ENCODE data around the gene PLD4. TPM values are rescaled to one million over a fixed set of nuclear protein-coding genes. Genes with fewer than 3 reads are reported as not detected.
"Not testable (repeated sequence)": the region's sequence is repeated elsewhere in the genome, so short reads cannot be mapped to it uniquely, and the experiment has no call there.

Gene PLD4
- total RNA-seq, 2 experiments from 2014 or later: not detected

- H3K4me1 Mint-ChIP-seq (ENCODE audit: low read depth); H3K9me3 Mint-ChIP-seq; H3K27ac Mint-ChIP-seq; CTCF ChIA-PET; DNase-seq; intact Hi-C loops (cut with micrococcal nuclease); H3K4me3 Mint-ChIP-seq; H3K27me3 Mint-ChIP-seq (ENCODE audit: low read depth); H3K36me3 Mint-ChIP-seq (ENCODE audit: low read depth): not testable (repeated sequence)
Observed at GRCh38 chr14:104890292-104890691, 34.4 kb upstream of the PLD4 start.

- no peak for DNase-seq
- CTCF ChIA-PET: no interaction called here
- no peaks in the 10 kb centered on the region for H3K4me1 Mint-ChIP-seq (ENCODE audit: low read depth)
- H3K9me3 Mint-ChIP-seq: no peaks in the 10 kb centered on the region
- no peaks in the 10 kb centered on the region for H3K36me3 Mint-ChIP-seq (ENCODE audit: low read depth)
- intact Hi-C loops (cut with micrococcal nuclease): no loop called here
- no peak overlapping the region for H3K4me3 Mint-ChIP-seq
- H3K27ac Mint-ChIP-seq: no peak overlapping the region
- H3K27me3 Mint-ChIP-seq (ENCODE audit: low read depth): no peaks in the 10 kb centered on the region
Observed at GRCh38 chr14:104891121-104891551, 33.5 kb upstream of the PLD4 start.

DNA sequence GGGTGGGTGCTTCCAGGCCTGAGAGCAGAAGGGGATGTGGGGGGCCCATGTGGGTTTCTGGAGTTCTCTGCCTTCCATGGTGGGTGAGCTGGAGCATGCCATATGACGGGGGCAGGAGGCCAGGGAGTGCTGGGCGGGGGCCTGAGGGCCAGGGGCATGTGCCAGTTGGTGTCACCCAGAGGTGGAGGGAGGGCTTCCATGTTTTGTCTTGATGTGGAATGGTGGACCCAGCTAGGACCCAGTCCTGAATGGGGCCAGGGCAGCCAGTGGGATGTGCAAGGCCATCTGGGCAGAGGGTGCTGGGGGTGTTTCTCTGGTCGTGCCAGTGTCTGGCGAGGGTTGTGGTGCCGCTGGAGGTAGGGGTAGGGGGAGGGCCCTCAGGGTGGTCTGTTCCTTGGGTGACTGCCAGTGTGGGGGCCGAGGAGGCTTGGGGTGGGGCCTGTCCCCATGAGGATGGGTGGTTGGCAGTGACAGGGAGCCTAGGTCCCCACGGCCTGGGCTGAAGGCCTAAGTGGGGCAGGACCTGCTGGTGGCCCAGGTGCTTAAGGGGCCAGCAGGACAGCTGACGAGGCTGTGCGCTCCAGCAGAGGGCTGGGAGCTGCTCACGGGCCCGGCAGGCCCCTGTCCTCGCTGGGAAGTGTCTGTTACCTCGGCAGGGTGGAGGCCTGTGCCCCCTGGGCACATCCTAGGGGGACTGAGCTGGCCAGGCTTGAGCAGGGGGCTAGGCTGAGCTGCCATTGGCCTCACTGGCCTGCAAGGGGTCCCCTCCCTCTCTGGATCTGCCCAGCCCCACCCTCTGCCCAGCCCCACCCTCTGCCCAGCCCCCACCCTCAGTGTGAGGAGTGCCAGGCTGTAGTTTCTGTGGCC lies 32.8 kb upstream of the PLD4 start:
- no peak for DNase-seq

GRCh38 chr14:104892531-104893434 lies 31.9 kb upstream of the PLD4 start:
- no peaks in the 10 kb centered on the region for H3K36me3 Mint-ChIP-seq (ENCODE audit: low read depth)
- no peaks in the 10 kb centered on the region for H3K4me1 Mint-ChIP-seq (ENCODE audit: low read depth)
- H3K9me3 Mint-ChIP-seq: no peaks in the 10 kb centered on the region
- H3K27me3 Mint-ChIP-seq (ENCODE audit: low read depth): no peaks in the 10 kb centered on the region
- H3K27ac Mint-ChIP-seq: no peak overlapping the region
- intact Hi-C loops (cut with micrococcal nuclease): no loop called here
- CTCF ChIA-PET: no interaction called here
- no peak overlapping the region for H3K4me3 Mint-ChIP-seq
- no peak for DNase-seq

More for the DNA sequence above, 32.8 kb upstream of the PLD4 start:
- H3K4me1 Mint-ChIP-seq (ENCODE audit: low read depth): no peaks in the 10 kb centered on the region
- CTCF ChIA-PET: no interaction called here
- no peaks in the 10 kb centered on the region for H3K9me3 Mint-ChIP-seq
- intact Hi-C loops (cut with micrococcal nuclease): no loop called here
- no peak overlapping the region for H3K4me3 Mint-ChIP-seq
- no peaks in the 10 kb centered on the region for H3K36me3 Mint-ChIP-seq (ENCODE audit: low read depth)
- no peak overlapping the region for H3K27ac Mint-ChIP-seq
- H3K27me3 Mint-ChIP-seq (ENCODE audit: low read depth): no peaks in the 10 kb centered on the region

DNA sequence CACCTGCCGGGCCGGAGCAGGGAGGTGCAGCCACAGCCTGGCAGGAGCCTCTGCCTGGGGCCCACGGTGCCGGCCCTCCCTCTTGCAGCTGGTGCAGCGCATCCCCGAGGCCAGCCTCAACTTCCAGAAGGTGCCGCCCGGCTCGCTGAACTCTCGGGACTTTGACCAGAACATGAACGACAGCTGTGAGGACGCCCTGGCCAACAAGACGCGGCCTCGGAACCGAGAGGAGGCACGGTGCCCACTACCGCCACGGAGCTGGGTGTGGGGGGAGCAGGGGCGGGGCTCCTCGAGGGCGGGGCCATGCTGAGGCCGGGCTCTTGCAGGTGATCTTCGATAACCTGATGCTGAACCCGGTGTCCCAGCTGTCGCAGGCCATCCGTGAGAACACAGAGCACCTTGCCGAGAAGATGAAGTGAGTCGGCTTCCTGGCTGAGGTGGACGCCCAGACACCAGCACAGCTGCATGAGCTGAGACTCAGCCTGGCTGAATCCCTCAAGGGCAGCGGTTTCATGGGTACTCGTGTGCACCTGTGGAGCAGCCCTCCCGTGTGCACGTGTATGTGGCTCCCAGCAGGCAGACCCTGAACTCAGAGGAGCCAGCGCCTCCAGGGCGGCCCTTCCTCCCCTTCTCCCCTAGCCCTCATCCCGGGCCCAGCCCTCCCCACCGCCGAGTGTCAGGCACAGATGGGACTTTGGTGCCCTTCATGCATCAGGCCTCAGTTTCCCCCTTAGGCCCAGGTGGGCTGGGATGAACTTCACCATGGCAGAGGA lies 31.1 kb upstream of the PLD4 start:
- no peaks in the 10 kb centered on the region for H3K9me3 Mint-ChIP-seq
- no peaks in the 10 kb centered on the region for H3K4me1 Mint-ChIP-seq (ENCODE audit: low read depth)
- intact Hi-C loops (cut with micrococcal nuclease): no loop called here
- CTCF ChIA-PET: interaction anchor here (0.6 kb wide), 1 partner anchor 152 kb away, joined by 5 read pairs; no protein-coding TSS in a partner anchor
- H3K4me3 Mint-ChIP-seq: no peak overlapping the region
- DNase-seq: no peak
- H3K27me3 Mint-ChIP-seq (ENCODE audit: low read depth): no peaks in the 10 kb centered on the region
- no peaks in the 10 kb centered on the region for H3K36me3 Mint-ChIP-seq (ENCODE audit: low read depth)
- H3K27ac Mint-ChIP-seq: no peak overlapping the region

GRCh38 chr14:104894331-104895206 lies 30.1 kb upstream of the PLD4 start:
- H3K27ac Mint-ChIP-seq: no peak overlapping the region
- no peaks in the 10 kb centered on the region for H3K9me3 Mint-ChIP-seq
- DNase-seq: no peak
- H3K4me1 Mint-ChIP-seq (ENCODE audit: low read depth): no peaks in the 10 kb centered on the region
- H3K36me3 Mint-ChIP-seq (ENCODE audit: low read depth): no peaks in the 10 kb centered on the region
- no peaks in the 10 kb centered on the region for H3K27me3 Mint-ChIP-seq (ENCODE audit: low read depth)
- CTCF ChIA-PET: interaction anchor here (0.6 to 1.1 kb wide), 2 partner anchors 40 to 151 kb away, joined by 3 to 5 read pairs; no protein-coding TSS in a partner anchor
- intact Hi-C loops (cut with micrococcal nuclease): no loop called here
- no peak overlapping the region for H3K4me3 Mint-ChIP-seq

- Mint-ChIP-seq H3K9me3 (no peaks in the 10 kb centered on the region), H3K4me3 (no peak overlapping the region), H3K27me3 (ENCODE audit: low read depth) (no peaks in the 10 kb centered on the region), H3K27ac (no peak overlapping the region), H3K36me3 (ENCODE audit: low read depth) (no peaks in the 10 kb centered on the region), H3K4me1 (ENCODE audit: low read depth) (no peaks in the 10 kb centered on the region)
- CTCF ChIA-PET: interaction anchor here (1.0 to 2.3 kb wide), 4 partner anchors 12 to 234 kb away, joined by 3 to 6 read pairs (median 3); no protein-coding TSS in a partner anchor
- DNase-seq: no peak
- intact Hi-C loops (cut with micrococcal nuclease): no loop called here
Observed at GRCh38 chr14:104895207-104895785, 29.4 kb upstream of the PLD4 start.

DNA sequence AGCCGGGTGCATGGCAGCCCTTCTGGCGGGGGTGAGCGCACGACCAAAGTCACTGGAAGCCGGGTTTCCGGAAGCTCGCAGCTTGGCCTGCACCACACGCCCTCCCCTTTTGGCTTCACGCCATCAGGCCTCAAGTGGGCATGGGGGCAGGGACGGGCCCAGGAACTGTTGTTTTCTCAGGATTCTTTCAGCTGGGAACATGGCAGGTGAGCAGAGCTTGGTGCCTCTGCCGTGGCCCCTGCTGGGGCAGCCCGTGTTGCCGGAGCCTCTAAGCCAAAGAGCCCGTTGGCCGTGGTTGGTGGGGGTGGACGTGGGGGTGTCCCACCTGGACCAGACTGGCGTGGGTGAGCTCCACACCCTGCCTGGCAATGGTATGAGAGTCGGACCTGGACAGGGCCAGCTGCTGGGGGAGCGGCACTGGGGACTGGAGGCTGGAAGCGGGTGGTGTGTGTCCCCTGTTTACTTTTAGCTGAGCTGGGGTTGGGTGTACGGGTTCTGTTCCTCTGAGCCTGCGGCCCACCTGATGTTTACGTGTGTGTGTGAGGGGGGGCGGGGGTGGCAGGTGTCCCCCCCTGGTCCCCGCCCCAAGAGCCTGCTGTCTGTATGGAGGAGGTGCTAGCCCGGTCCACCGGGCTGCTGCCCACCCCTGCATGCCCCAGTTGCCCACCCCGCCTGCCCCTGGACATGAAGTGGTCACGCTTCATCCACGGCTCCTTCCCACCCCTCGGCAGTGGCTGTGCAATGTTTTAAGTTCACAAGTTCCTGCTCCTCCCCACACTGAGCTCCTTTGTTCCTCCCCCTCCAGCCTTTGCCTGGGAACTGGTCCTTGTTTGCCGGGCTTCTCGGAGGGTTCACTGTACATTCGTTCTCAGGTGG lies 28.7 kb upstream of the PLD4 start:
- intact Hi-C loops (cut with micrococcal nuclease): loop anchor here (1.0 kb wide), 1 partner anchor 149 kb away; no protein-coding TSS in a partner anchor
- H3K36me3 Mint-ChIP-seq (ENCODE audit: low read depth): no peaks in the 10 kb centered on the region
- DNase-seq: no peak
- CTCF ChIA-PET: interaction anchor here (0.7 to 2.3 kb wide), 6 partner anchors 12 to 233 kb away, joined by 3 to 6 read pairs (median 3); no protein-coding TSS in a partner anchor
- H3K9me3 Mint-ChIP-seq: no peaks in the 10 kb centered on the region
- H3K4me3 Mint-ChIP-seq: no peak overlapping the region
- no peaks in the 10 kb centered on the region for H3K4me1 Mint-ChIP-seq (ENCODE audit: low read depth)
- H3K27me3 Mint-ChIP-seq (ENCODE audit: low read depth): no peaks in the 10 kb centered on the region
- no peak overlapping the region for H3K27ac Mint-ChIP-seq

GRCh38 chr14:104897330-104898194 lies 27.1 kb upstream of the PLD4 start:
- Mint-ChIP-seq H3K27me3 (ENCODE audit: low read depth) (no peaks in the 10 kb centered on the region), H3K27ac (no peak overlapping the region), H3K9me3 (no peaks in the 10 kb centered on the region), H3K4me3 (no peak overlapping the region), H3K4me1 (ENCODE audit: low read depth) (no peaks in the 10 kb centered on the region), H3K36me3 (ENCODE audit: low read depth) (no peaks in the 10 kb centered on the region)
- intact Hi-C loops (cut with micrococcal nuclease): no loop called here
- DNase-seq: no peak
- CTCF ChIA-PET: interaction anchor here (0.5 to 2.3 kb wide), 5 partner anchors 10 to 159 kb away, joined by 3 to 6 read pairs (median 3); no protein-coding TSS in a partner anchor

GRCh38 chr14:104898195-104898558 lies 26.5 kb upstream of the PLD4 start:
- no peak for DNase-seq
- no peak overlapping the region for H3K4me3 Mint-ChIP-seq
- H3K4me1 Mint-ChIP-seq (ENCODE audit: low read depth): no peaks in the 10 kb centered on the region
- intact Hi-C loops (cut with micrococcal nuclease): no loop called here
- no peaks in the 10 kb centered on the region for H3K27me3 Mint-ChIP-seq (ENCODE audit: low read depth)
- CTCF ChIA-PET: interaction anchor here (0.5 to 1.3 kb wide), 3 partner anchors 10 to 77 kb away, joined by 3 to 4 read pairs (median 3); no protein-coding TSS in a partner anchor
- no peaks in the 10 kb centered on the region for H3K9me3 Mint-ChIP-seq
- no peak overlapping the region for H3K27ac Mint-ChIP-seq
- no peaks in the 10 kb centered on the region for H3K36me3 Mint-ChIP-seq (ENCODE audit: low read depth)
